NCI-H1417 (cell line): ENCODE measurements around the gene LRRK2.
A peak's percentile ranks its signal among the peaks of the same experiment; 100 is the strongest.
"Not testable (repeated sequence)": the region's sequence is repeated elsewhere in the genome, so short reads cannot be mapped to it uniquely, and the experiment has no call there.

ENCODE experiments used
- DNase-seq, 3 experiments: peaks; one replicate each; lab custom pipeline; 2025; lab: John Stamatoyannopoulos, UW

LRRK2 gene

DNA sequence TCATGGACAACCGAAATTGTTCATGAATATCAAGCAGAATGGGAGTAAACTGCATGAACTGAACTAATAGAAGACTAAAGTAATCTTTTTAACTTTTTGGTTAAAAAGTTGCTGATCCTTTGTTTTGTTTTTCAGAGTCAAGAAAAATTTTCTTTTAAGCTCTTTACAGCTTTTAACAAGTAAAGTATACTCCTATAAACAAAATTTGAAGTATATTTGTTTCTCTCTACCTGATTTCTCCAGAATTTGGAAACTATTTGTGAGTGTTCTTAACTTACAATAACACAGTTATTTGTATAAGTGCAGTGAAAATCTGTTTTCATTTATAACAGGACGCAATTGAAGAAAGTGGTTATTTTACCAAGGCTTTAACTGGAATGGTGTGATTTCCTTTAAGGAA is 12.2 kb upstream of the LRRK2 start:
- DNase-seq: no peak

DNA sequence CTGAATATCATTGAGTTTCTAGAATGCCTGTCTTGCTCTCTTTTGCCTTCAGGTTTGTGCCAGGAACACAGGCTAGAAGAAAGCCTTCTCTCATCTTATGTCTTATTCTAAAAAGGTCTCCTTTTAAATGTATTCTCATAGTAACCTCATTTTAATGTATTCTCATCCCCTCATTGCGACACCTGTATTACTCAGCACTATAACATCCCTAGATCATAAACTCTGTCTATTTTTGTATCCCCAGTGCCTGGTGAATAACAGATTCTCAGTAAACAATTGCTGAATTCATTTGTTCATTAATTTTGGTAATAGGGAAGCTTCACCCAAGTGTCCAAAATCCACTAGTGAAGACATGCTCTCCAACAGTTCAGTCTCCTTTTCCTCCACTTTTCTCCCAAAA is 8.8 kb upstream of the LRRK2 start:
- no peak for DNase-seq

DNA sequence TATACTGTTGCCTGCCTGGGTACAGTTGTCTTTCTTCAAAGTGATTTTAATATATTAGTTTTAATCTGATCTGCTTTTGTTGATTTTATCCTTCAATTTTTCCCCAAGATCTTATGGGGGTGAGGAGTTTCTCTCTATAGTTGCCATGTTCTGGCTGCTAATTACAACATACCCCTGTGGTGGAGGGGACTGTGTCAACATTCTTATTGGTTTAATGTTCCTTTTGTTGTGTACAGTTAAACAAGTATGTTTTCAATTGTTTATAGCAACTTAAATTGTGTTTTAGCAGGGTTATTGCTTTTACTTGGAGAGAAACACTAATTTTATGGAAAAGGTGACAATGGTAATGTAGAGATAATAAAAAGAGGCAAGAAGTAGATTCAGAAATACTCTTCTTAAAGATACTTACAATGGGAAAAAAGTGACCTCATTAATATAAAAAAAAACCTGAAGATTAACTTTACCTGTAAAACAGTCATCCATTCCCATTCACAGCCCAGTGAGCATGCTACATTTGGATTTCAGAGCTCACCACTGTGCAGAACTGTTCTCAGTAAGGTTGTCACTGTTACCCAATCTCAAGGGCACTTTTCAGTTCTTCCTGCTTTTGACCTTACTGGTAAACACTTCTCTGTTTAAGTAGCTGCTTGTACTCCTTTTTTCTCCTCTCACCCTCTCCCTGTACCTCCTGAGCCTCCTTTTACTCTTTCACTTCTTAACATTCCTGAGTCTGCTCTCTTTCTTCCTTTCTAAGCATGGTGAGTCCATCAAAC is 8.1 kb upstream of the LRRK2 start:
- DNase-seq: peak in 1 of 3 experiments; percentile 33

DNA sequence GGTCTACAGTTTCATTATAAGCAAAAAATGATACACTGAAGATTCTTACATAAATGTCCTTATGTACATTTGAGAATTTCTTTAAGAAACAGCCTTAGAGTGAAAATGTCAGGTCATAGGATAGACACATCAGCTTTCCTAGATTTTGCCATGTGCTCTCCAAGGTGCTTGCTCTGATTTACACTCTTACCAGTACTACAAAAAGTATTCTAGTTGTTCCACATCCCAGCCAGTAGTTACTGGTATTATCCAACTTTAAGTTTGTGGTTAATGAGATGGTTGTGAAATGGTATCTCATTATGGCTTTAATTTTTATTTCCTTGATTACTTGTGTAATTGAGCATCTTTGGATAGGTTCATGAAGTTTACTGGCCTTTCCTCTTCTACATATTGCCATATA is 5.0 kb upstream of the LRRK2 start:
- DNase-seq: no peak

DNA sequence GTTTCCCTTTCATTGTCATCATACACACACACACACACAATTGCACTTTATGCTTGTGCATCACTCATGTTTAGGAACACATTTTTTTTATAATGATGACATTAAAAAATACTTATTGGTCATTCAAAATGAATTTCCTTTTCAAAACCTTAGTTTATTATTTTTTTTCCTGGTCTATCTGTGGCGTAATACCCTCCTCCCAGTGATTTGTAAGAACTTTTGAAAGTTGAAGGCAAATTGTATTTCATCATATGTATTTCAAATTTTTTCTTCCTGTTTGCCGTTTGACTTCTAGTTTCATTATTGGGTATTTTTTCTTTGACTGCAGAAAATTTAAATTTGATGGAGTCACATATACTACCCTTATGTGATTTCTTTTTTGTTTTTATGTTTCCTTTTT is 2.5 kb upstream of the LRRK2 start:
- DNase-seq: no peak

DNA sequence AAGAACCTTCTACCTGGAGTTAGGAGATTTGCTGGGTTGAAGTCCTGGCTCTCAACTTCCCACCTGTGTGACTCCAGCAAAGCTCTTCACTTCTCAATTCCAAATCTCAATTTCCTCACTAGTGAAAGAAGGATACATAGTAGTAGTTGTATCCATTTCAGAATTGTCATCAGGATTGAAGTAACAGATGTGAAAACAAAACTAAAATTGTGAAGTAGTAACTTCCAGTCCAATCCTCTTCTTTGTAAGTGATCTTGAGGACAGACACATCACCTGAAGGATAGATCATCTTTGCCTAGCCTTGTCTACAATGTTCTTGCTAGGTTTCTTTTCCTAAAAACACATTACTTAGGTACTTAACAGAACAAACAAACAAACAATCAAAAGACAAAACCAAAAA is 1.2 kb upstream of the LRRK2 start:
- DNase-seq: no peak

DNA sequence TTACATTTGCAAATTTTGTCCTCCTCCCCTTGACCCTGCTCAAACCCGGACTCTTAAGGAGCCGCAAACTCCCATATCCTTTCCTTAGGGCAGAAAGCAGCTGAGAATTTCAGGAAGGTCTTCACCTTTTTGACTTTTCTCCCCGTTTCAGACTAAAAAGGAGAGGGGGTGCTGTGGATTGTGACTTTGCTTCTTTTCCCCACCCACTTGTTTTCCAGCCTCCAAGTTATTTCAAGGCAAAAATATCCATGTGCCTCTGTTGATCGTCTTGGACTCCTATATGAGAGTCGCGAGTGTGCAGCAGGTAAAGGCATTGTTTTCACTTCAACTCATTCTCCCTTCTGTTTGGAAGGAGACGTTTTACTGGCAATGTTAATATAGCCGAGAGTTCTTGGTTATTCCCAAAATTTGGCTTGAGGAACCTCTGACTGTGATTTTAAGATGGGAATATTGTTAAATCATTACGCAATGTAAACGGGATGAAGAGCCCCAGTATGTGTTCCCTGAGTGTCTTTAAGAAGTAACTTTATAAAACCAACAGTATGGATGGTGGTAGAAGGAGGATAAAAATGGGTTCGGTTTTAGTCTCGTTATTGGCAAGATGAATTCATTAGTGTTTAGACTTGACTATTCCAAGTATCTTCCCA is 663 bp downstream of the LRRK2 start:
- DNase-seq: peak in 1 of 3 experiments; percentile 36

DNA sequence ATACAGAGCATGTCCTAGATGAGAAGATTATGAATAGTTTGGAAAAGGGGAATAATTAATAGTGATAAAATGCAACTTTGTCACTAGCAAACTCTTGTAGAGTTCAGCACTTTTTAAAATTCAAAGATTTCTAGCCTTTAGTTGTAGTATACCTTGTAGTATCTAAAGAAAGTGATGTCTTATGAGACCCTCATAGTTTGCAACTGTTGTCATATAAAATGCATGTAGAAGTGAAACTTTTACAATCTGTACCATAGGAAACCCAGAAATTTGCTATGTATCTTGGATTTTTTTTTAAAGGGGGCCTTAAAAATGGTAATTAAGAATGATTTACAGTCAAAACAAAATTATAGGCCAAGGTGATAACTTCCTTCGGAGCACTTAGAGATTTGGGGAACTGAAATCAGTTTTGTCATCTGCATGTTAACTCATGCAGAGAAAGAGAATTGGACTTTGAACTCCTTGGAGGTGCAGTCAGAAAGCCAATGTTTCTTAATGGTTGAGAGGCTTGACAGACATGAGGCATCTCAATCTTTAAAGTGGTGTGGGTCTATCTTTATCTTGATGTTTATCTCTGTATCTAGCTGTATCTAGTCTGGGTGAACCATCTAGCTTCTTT is 1.3 kb downstream of the LRRK2 start:
- DNase-seq: no peak

DNA sequence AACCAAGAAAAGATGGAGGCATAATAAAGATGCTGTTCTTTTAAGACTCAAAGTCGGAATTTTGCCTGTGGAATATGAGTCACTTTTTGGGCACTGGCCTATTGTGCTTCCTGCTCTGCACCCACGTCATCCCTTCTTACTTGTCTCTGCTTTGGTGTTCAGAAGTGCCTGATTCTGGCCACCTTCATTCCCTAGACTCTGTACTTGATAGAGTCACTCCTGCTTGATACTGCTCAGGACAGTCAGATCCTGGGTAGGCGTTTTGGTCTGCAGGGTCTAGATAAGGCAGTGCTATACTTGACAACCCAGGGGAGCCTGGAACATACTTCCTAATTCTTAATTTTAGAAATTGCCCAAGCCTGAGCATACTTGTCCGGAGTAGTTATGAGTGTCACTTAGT is 1.9 kb downstream of the LRRK2 start:
- DNase-seq: no peak

DNA sequence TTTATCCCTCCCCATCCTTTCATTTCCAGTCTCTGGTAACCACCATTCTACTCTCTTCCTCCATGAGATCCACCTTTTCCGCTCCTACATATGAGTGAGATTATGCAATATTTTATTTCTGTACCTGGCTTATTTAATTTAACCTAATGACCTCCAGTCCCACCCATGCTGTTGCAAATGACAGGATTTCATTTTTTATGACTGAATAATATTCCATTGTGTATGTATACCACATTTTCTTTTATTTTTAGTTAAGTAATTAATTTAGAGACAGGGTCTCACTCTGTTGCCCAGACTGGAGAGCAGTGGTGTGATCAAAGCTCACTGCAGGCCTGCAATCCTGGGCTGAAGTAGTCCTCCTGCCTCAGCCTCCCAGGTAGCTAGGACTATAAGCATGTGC is 2.6 kb downstream of the LRRK2 start:
- DNase-seq: no peak

DNA sequence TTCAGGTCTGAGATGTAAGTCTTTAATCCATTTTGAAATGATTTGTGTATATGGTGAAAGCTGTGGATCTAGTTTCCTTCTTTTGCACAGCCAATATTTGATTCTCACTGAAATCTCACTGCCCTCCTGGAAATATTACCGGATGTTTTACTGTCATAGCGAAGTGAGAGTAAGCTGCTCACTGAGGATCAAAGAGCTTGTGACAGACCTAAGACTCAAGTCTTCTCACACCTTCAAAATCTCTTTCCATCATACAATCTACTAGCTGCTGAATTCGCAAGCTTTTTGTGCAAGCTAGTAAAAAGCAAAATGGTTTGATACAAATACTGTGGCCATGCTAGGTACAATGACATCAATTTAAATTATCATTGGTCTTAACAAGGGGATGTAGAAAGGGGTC is 3.9 kb downstream of the LRRK2 start:
- DNase-seq: no peak

DNA sequence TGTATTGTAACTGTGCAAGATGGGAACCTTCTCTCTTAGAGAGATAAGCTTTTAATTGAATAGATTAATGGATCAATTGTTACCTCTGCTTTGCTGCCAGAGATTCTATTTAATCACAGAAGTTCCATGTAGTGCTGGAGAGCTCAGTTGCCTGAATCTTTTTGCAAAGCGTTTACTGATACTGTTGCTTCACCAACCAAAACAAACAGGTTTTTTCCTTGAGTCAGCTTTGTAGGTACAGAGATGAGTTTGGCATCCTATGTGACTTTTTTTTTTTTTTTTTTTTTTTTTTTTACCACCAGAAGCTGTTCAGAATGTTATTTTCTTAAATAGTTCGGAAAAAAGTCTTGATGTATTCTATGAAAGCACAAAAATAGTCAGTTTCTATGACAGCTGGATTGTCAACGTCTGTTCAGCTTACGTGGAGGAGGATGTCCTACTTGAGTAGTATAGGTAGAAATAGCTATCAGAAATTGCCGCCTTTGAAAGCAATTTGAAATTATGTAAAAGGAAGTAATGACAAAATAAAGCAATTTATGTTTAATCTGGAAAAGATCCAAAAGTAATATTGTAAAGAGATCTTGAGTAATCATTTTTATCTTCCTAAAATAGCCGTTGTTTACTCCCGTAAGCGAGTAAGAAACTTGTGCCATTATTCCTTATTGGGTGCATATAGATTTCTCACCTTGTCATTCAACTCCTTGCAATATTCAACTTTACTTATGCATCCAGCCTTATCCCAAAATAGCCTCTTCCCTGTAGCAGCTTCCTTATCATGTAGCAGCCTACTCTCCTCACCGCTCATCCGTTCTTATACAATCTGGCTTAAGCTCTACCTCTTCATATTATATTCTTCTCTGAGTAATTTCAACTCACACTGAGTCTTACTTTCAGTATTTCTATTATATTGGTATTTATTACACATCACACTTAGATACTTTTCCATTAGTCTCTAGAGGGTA is 5.2 kb downstream of the LRRK2 start:
- DNase-seq: no peak

DNA sequence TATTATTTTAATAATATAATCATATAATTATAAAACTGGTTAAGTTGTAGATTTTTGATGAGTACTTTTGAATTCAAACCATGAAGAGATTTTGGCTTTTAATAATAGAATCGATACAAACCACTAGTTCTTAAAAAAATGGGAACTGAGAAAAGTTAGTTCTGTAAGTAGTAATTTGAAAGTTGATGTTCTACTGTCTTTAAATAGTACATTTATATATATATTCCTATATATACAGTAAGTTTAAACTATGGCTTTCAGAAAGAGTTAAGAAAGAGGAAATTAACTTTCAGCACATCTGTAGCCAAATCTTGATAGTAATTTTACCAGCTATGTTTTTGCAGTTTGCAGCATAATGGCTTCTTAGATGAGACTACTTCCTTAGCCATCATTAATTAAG is 7.8 kb downstream of the LRRK2 start:
- no peak for DNase-seq

DNA sequence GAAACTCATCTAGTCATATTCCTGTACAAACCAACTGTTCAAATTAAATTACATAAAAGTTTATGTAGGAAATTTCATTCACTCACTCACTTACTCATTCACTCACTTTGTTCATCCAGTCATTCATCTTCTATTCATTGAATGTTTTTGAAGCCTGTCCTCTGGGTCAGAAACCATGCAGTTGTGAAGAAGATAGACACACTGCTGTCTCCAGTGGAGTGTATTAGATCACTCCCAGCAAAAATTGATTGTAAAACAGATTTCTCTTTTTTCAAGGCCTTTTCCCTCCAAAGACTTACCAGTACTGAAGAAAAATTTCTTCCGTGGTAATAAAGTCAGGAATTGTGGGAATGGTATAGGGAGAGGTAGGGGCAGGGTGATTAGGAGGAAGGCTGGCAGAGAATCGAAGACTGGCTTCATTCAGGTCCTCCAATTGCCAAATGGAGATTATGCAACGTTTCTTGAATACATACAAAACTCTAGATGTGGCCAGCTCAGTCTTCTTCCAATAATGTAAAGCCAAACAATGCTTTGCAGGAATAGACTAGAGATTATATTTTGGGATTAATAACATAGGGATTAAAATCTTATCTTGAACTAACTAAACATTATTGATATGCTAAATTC is 9.1 kb downstream of the LRRK2 start:
- DNase-seq: no peak

DNA sequence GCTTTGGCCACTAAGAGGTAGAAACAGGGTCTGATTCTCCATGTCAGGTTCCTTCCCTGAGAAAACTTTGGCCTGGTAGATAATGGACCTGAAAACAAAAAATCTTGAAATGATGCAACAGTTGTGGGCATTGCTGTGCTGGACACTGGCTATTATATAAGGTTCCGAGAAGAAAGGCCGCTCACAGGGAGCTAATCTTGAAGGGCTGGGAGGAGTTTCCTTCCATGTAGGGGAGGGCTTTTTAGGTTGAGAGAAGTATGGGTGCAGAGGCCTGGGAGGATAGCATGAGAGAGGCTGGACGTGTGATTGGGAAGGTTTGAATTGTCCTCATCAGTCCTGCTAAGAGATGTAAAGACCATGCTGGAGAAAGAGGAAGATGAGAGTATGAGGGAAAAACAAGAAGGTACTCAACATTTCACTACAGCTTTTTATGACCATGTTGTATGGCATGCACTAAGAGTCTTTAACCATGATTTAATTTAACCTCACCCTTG is 11.6 kb downstream of the LRRK2 start:
- no peak for DNase-seq

DNA sequence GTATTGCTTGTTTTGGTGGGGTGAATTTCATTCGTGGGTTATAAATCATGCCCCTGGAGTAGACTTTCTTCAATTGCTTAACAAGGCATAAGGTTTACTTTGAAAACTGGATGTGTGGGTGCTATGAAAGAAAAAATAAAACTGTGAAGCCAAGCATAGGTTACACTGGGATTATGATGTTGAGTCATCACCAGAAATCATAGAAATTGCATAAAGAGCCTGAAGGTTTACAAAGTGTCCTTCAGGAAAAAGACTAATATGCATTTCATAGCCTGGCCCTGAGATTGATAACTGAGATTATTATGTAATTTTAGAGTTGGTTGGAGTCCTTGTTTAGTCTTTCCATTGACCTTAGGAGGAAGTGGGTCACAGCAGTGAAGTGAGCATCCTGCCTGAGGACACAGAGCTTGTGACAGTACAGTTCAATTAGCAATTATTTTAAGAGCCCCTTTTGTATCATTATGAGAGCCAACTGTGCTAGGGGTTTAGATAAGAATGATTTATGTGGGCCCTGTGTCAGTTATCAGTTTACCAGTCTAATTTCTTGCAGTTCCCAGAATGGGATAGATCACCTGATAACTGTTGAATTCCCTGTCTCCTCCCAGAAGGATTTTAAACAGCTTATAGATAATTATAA is 13.6 kb downstream of the LRRK2 start:
- peak in 2 of 3 experiments; percentile 33 to 71 for DNase-seq

DNA sequence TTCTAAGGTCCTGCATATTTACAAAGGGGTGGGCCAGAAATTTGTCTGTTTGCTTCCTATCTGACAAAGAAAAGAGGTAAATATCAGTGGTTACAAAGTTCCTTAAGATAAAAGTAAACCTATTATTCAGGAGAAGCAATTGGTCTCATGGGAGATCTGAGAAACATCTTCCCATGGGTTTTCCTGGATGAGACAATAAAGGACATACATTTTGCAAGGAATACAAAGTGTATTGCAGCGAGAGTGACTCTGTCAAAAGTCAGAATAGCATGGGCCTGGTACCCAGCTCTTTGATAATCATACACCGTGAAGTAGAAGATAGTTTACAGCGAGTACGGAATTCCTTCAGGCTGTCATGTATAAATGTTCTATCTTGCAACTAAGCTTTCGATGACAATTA is 14.2 kb downstream of the LRRK2 start:
- DNase-seq: no peak

DNA sequence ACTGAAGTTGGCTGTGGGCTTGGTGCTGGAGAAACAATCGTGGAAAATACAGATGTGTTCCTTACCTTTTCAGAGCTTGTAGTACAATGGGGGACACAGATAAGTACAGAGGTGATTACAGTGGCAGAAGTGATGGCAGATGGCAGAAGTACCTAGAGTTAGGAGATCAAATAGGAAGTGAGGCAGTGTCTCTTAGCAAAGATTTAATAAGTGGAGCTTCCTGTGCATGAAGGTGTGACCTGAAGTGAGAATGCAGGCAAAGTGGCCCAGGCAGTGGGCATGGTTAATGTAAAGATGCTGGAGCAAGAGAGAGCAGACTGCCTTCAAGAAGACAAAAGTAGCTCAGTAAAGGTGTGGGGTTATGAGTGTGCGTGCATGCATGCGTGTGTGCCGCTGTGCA is 16.0 kb downstream of the LRRK2 start:
- peak in 1 of 3 experiments; percentile 18 for DNase-seq

DNA sequence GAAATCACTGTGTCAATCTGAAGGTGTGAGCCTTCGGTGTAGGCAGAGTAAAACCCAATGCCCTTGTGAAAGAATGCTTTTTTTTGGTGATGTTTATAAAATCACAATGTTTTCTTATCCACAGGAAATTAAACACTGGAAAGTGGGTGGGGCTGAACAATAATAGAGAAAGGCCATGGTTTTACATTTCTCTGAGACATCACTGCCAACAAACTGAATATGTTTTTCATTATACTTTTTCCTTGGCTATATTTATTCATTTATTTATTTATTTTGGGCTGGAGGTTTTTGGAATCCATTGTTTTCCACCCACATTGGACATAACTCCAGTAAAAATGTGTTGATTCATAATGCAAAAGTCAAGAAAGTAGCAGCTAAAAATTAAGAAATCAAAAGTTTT is 16.9 kb downstream of the LRRK2 start:
- no peak for DNase-seq

DNA sequence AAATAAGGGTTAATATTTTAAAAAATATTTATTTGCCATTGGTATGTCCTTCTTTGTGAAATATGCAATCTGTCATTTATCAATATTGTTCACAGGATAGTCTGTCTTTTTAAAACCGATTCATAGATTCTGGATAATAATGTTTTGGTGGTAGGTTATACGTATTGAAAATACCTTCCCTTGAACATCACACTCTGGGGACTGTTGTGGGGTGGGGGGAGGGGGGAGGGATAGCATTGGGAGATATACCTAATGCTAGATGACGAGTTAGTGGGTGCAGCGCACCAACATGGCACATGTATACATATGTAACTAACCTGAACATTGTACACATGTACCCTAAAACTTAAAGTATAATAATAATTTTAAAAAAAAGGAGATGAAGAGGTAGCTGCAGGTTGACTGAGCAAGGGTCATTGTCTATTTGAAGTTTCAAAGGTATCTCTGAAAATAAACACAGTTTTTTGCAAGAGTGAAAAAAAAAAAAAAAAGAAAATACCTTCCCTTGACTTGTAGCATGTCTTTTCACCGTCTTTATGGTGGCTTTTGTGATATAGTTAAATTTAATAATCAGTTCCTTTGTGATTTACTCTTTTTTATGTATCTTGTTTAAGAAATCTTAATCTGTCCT is 19.8 kb downstream of the LRRK2 start:
- DNase-seq: not testable (repeated sequence)

DNA sequence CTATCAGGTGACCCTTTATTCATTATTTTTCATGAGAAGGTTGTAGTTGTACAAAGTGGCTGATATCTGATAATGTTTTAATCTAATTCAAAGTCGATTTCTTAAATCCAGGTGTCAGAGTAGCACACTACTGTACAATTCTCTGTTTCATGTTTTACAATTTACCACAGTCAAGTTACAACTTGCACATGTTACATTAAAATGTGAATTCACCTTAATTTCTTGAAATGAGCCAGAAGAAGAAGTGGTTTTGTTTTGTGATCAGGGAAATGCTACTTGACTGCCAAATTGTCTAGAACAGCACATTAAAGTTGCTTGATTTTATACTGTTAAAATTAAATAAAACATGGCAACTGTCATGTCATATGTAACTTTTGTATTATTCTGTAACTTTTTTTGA is 23.2 kb downstream of the LRRK2 start:
- DNase-seq: no peak
